Activated T-cell treated with anti-CD3 and anti-CD28 coated beads, Interleukin-2, amount 50 U/mL, for 4 hours (primary cell): ENCODE results near the gene CIITA. TPM values are rescaled to one million over a fixed set of nuclear protein-coding genes. Genes with fewer than 3 reads are reported as not detected.
"Not testable (repeated sequence)": the region's sequence is repeated elsewhere in the genome, so short reads cannot be mapped to it uniquely, and the experiment has no call there.

ENCODE experiments used
- ATAC-seq, 2 donors: fragments of 200-7000 bp; cut with Tn5 transposase; one replicate each; pipeline ENCODE4 v1.10.0; 2021
- DNase-seq: peaks from one replicate; pipeline ENCODE4 v3.0.0-alpha.2; 2020
- H3K27me3 Mint-ChIP-seq: one replicate; pipeline ENCODE4 v1.8.0; 2021; ENCODE audit warnings: low read depth, mixed read lengths
- H3K36me3 Mint-ChIP-seq: one replicate; pipeline ENCODE4 v1.8.0; 2022; ENCODE audit warnings: mixed read lengths; ENCODE audit not compliant: insufficient read depth
- H3K4me1 Mint-ChIP-seq: one replicate; pipeline ENCODE4 v1.8.0; 2021; ENCODE audit warnings: low read depth, mixed read lengths
- H3K4me3 Mint-ChIP-seq: one replicate; pipeline ENCODE4 v1.8.0; 2021; ENCODE audit warnings: mild to moderate bottlenecking, moderate library complexity, mixed read lengths
- H3K9me3 Mint-ChIP-seq: one replicate; pipeline ENCODE4 v1.8.0; 2021; ENCODE audit warnings: mixed read lengths
- total RNA-seq, 3 donors: library from RNA; stranded (reverse); gene quantifications; one replicate each; pipeline ENCODE4 v1.2.1, GENCODE V29; 2021

The CIITA gene
- total RNA-seq, 3 donors from 2014 or later = 2.4 to 3.6 (median 2.5) TPM

GRCh38 chr16:10929097-10929496 lies 52.1 kb downstream of the CIITA start:
- H3K36me3 Mint-ChIP-seq = peaks cover 29% of the 10 kb centered on the region
- not testable (repeated sequence) for ATAC-seq, H3K9me3 Mint-ChIP-seq, H3K4me3 Mint-ChIP-seq, H3K27me3 Mint-ChIP-seq, DNase-seq
- H3K4me1 Mint-ChIP-seq = peaks cover 12% of the 10 kb centered on the region

GRCh38 chr16:10929853-10930754 lies 53.1 kb downstream of the CIITA start:
- ATAC-seq (peak in 1 of 2 donors; percentile 28), DNase-seq (no peak)
- Mint-ChIP-seq H3K4me3 (no peak overlapping the region), H3K4me1 (peaks cover 21% of the 10 kb centered on the region), H3K27me3 (no peaks in the 10 kb centered on the region), H3K9me3 (no peaks in the 10 kb centered on the region), H3K36me3 (peaks cover 25% of the 10 kb centered on the region)

DNA sequence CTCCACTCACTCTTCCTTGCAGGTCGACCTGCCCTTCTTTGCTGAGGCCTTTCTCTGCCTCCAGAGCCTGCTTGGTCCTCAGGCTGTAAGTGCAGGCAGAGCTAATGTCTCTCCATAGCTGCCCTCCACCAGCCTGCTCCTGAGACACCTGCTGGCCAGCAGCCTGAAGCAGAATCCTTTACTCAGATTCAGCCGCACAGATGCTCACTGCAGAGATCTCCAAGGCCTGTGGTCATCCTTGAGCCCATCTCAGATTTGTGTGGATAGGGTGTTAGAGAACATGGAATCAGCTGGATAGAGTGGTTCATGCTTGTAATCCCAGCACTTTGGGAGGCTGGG lies 53.7 kb downstream of the CIITA start:
- Mint-ChIP-seq H3K4me1 (peaks cover 26% of the 10 kb centered on the region), H3K9me3 (no peaks in the 10 kb centered on the region), H3K4me3 (no peak overlapping the region)

GRCh38 chr16:10931134-10931533 lies 54.1 kb downstream of the CIITA start:
- Mint-ChIP-seq H3K9me3 (no peaks in the 10 kb centered on the region), H3K36me3 (peaks cover 20% of the 10 kb centered on the region)
- no peak for ATAC-seq

More for the DNA sequence above, 53.7 kb downstream of the CIITA start:
- Mint-ChIP-seq H3K36me3 (peaks cover 20% of the 10 kb centered on the region), H3K27me3 (no peaks in the 10 kb centered on the region)
- ATAC-seq (no peak), DNase-seq (no peak)

GRCh38 chr16:10931977-10932632 lies 55.1 kb downstream of the CIITA start:
- H3K27me3 Mint-ChIP-seq = no peaks in the 10 kb centered on the region
- H3K4me3 Mint-ChIP-seq = no peak overlapping the region

More at GRCh38 chr16:10931134-10931533, 54.1 kb downstream of the CIITA start:
- Mint-ChIP-seq H3K4me1 (peaks cover 30% of the 10 kb centered on the region), H3K27me3 (no peaks in the 10 kb centered on the region), H3K4me3 (no peak overlapping the region)
- DNase-seq = no peak

GRCh38 chr16:10932959-10933710 lies 56.1 kb downstream of the CIITA start:
- Mint-ChIP-seq H3K9me3 (no peaks in the 10 kb centered on the region), H3K4me3 (no peak overlapping the region), H3K36me3 (peaks cover 13% of the 10 kb centered on the region), H3K4me1 (peaks cover 50% of the 10 kb centered on the region), H3K27me3 (no peaks in the 10 kb centered on the region)
- ATAC-seq = no peak
- DNase-seq = no peak

More at GRCh38 chr16:10931977-10932632, 55.1 kb downstream of the CIITA start:
- ATAC-seq (no peak), DNase-seq (no peak)
- H3K4me1 Mint-ChIP-seq = peaks cover 40% of the 10 kb centered on the region
- no peaks in the 10 kb centered on the region for H3K9me3 Mint-ChIP-seq
- peaks cover 19% of the 10 kb centered on the region for H3K36me3 Mint-ChIP-seq

DNA sequence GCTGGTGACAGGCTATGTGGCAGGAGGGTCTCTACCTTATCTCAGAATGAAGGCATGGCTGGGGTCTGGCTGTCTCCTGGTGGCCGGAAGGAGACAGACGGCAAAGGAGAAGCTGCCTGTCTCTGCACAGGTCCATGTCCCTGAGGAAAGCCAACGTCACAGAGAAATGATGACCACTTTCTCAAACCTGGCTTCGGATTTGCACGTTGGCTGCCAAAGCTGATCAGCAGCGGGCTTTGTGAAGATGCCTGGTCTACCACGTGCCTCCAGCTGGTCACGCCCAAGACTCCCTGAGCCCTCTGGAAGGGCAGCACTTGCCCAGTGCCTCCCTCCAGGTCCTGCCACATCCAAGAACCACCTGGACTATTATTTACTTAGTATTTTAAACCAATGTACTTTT lies 56.9 kb downstream of the CIITA start:
- no peaks in the 10 kb centered on the region for H3K9me3 Mint-ChIP-seq
- no peaks in the 10 kb centered on the region for H3K27me3 Mint-ChIP-seq
- no peak for ATAC-seq
- peaks cover 18% of the 10 kb centered on the region for H3K36me3 Mint-ChIP-seq
- no peak overlapping the region for H3K4me3 Mint-ChIP-seq
- no peak for DNase-seq
- H3K4me1 Mint-ChIP-seq = peaks cover 57% of the 10 kb centered on the region

DNA sequence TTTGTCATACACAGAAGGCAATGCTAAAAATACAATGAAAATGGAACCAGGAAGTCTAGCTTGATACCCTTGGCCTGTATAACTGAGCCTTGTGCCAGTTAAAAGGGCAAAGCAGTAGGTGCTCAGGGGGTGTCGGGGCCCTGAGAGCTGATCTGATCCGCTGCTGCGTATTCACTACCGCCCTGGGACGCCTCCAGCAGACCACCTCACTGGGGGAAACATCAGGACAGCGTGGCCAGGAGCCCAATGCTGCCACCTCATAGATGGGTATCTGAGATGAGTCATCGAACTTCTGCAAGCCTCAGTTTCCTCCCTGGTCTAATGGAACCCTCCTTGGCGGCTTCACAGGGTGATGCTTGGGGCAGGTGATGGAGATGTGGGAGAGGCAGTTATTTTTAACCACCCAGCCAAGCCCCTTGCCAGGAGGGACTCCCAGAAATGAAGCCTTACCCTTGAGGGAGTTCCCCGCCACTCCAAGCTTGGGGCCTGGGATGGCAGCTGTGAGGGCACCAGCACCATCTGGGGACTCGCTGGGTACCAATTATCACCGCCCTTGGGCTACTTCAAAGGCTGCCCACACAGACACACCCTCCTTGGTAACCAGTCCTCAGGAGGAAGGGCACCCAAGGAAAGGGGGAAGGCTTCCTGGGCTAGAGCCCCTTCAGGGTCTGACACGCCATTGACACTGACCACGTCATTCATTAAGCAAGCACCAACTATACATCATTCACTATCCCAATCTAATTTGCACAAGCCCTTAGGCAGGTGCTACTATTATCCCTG lies 57.5 kb downstream of the CIITA start:
- Mint-ChIP-seq H3K4me3 (no peak overlapping the region), H3K27me3 (no peaks in the 10 kb centered on the region), H3K36me3 (peaks cover 22% of the 10 kb centered on the region), H3K4me1 (peaks cover 64% of the 10 kb centered on the region), H3K9me3 (no peaks in the 10 kb centered on the region)
- no peak for DNase-seq
- no peak for ATAC-seq

DNA sequence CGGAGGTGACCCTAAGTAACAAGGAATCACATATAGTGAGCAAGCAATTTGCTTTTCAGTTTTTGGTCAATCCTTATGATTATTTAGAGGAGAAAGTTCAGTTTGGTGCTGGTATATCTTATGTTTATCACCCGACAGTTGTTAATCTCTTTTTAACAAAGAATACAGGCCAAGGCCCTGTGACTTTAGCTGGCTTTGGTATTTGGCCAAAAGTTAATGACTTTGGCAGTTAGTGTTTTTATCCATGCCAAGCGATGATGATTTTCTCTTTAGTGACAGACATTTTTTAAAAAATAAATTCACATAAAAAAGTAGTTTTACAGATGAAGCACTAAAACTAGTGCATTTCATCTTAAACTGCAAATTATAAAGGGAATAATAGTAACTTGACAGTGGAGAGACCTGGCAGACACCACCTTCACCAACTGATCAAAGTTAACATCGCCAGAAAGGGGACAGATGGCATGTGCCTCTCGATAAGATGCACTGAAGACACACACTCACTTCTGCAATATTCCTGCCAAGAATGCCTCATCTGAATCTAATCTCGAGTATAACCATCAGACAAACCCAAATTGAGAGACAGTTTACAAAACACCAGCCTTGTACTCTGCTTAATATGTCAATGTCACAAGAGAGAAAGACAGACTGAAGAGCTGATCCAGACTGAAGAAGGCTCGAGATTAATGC lies 58.4 kb downstream of the CIITA start:
- no peak overlapping the region for H3K4me3 Mint-ChIP-seq

DNA sequence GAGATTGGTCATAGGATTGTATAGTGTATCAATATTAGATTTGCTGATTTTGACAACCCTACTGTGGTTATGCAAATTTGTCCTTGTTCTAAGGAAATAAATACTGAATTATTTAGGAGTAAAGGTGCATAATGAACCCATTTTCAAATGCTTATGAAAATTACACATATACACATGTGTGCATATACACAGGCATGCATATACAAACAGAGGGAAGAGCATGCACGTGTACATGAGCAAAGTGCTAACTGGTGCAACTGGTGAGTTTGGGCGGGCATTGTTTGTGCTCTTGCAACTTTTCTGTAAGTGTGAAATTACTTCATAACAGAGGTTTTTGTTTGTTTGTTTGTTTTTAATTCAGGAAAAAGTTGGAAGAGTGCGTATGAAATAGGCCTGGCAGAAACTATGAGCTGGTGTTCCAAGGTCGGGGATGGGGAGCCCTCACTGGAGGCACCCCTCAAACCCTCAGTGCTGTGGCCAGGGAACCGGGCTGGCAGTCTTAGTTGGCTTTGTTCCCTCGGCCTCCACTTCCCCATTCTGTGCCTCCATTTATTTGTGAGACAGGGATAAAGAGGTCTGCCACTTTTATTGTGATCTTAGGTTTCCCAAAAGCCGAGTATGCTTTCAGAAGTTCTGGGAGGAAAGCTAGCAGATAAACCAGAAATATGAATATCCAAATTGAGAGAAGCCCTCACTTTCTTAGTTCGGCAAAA lies 59.4 kb downstream of the CIITA start:
- no peak overlapping the region for H3K4me3 Mint-ChIP-seq
- H3K9me3 Mint-ChIP-seq = no peaks in the 10 kb centered on the region
- ATAC-seq (no peak), DNase-seq (no peak)
- H3K36me3 Mint-ChIP-seq = peaks cover 21% of the 10 kb centered on the region
- H3K4me1 Mint-ChIP-seq = peaks cover 77% of the 10 kb centered on the region
- H3K27me3 Mint-ChIP-seq = no peaks in the 10 kb centered on the region

More for the DNA sequence above, 58.4 kb downstream of the CIITA start:
- H3K36me3 Mint-ChIP-seq = peaks cover 21% of the 10 kb centered on the region
- DNase-seq (no peak), ATAC-seq (no peak)
- H3K9me3 Mint-ChIP-seq = no peaks in the 10 kb centered on the region
- peaks cover 69% of the 10 kb centered on the region for H3K4me1 Mint-ChIP-seq
- H3K27me3 Mint-ChIP-seq = no peaks in the 10 kb centered on the region

GRCh38 chr16:10937068-10937859 lies 60.3 kb downstream of the CIITA start:
- Mint-ChIP-seq H3K4me3 (peak overlapping the region; percentile 97), H3K4me1 (peaks cover 77% of the 10 kb centered on the region), H3K36me3 (peaks cover 21% of the 10 kb centered on the region), H3K9me3 (no peaks in the 10 kb centered on the region), H3K27me3 (no peaks in the 10 kb centered on the region)
- DNase-seq (no peak), ATAC-seq (no peak)

GRCh38 chr16:10938321-10938720 lies 61.3 kb downstream of the CIITA start:
- ATAC-seq (peak in 1 of 2 donors; percentile 12), DNase-seq (no peak)
- Mint-ChIP-seq H3K4me3 (peak overlapping the region; percentile 97), H3K4me1 (peaks cover 83% of the 10 kb centered on the region), H3K9me3 (no peaks in the 10 kb centered on the region), H3K36me3 (peaks cover 18% of the 10 kb centered on the region), H3K27me3 (no peaks in the 10 kb centered on the region)
